Hematopoietic multipotent progenitor cell treated with erythropoietin and hydrocortisone succinate and interleukin-3 and kit ligand, for 8 days (in vitro differentiated cells): Measurements from ENCODE around the gene TGFB2.

Experiments
- DNase-seq: peaks from one replicate; pipeline ENCODE4 v3.0.0-alpha.2; 2015

The TGFB2 gene

DNA sequence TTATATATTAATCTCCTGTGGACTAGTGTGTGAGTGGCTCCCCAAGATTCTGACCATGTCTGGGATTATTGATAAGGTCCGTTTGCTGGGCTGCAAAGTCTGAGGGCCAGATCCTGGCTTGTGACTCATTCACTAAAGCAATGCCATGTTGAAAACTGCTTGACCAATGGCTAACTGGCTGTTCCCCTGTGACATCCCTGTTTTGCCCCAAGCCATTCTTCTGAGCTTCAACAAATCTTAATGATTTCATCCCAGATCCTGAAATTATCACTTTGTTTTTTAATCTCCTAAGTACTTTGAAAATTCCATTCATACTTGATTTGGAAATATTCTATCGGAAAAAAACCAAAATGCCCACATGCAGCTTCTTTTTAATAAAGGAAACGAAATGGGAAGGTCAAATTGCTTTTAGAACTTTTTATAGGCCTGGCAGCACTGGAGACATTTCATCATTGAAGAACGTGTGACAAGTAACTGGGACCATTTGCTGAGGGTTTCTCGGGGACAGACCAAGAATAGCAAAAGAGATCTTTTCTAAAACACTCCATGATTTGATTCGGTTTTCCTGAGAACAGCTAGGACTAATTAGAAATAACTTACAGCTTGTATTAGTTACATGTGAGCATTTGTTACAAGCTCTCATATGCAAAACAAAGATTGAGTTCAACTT lies 121.3 kb downstream of the TGFB2 start:
- DNase-seq, result no peak

DNA sequence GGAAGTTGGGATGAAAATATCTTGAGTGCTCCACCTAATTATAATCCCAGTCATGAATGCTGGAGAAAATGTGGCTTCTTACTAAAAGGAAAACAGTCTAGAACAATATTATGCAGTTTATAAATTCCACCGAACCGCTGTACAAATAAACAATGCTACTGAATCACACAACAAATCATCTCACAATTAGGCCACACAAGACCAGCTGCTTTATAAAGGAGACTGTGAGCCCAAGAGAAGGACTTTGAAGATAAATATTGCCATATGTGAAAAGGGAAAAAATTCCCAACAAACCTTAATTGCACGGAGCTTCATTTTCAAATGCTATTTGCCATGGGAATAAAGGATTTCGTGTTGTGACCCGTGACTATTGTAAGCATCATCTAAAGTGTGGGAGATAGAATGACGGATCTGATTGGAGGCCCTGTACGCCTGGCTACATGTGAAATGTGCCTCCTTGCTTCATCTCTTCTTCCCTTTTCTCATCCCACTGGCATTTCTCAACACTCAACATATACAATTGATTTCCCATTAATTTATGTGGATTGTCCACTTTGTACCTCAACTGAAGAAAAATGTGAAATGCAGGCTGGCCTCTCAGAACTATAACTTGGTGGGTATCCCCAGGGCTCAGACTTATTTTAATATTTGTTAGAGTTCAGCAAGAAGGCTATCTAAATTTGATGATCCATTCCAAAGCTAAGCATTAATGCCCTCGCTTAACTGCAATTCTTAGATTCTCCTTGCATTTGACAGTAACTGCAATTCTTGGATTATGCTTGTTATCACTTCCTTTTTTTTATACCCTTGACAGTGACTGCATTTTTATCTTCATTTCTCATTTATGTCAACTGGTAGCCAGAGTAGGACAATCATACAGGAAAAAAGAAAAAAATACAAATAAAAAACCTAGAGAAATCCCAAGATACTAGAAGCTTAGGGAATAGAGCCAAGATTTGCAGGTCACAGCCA lies 122.3 kb downstream of the TGFB2 start:
- no peak for DNase-seq

DNA sequence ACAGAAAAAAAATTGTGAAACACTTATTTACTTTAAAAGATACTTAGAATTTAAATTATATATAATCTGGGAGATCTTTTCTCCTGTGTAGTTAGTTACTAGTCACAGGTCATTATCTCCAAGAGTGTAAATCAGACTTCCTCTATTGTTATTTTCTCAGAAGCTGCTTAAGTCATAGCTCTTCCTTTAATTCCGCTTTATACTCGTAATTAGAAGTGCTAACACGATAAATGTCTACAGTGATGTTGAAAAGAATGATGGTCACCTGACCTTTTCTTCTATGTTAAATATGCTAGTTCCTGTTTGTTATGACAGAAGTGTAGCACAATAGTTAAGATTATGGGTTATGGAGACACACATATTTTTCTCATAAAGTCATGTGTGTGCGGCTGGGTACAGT lies 123.6 kb downstream of the TGFB2 start:
- no peak for DNase-seq

DNA sequence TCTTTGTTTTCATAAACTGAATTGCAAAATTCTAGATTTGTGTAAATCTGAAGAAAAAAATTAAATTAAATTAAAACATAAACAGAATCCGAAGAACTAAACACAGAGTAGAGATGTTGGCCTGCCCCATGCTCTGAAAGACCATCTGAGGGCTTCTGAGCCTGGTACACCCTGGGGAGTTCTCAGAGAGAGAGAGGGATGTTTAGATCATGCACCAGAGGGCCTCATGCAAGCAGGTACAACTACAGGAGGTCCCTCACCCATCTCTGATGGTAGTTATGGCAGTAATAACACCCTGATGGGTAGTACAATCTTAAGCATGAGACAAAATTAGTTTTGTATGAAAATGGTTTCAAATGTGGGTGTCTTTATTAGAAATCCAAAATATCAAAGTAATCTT lies 127.7 kb downstream of the TGFB2 start:
- no peak for DNase-seq

DNA sequence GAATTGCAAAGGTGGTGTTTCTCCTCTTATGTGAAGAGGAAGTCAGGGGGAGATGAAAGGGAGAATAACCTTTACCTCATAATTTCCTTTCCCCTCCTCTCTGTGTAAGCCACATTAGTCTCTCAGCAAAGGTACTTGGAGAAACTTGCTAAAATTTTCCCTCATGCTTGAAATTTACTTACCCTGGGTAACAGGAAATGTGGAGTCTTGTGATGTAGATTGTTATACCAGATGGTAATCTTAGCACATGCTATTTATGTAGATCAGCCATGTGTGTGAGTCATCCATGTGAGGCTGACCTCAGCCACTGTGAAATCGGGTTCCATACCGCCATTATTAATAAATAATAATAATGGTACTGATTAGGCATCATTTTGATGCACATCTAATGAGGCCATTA lies 128.4 kb downstream of the TGFB2 start:
- DNase-seq, result no peak

DNA sequence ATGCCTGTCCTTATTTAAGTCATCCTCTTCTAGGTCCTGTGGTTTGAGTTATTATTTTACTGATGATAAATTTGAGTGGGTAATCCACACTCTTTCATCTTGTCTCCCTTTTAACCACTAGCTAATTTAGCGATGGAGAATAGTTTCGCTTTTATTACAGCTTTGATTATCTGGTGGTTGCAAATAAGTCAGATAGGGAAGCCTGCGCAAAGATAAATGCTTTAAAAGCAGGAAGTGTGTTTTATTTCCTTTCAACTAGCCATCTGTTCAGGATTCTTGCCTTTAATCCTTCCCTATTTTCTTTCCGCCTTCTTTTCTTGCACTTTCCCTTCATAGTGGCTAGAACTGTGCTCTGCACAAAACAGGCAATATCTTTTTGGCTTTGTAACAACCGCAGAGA lies 129.0 kb downstream of the TGFB2 start:
- DNase-seq, result no peak

DNA sequence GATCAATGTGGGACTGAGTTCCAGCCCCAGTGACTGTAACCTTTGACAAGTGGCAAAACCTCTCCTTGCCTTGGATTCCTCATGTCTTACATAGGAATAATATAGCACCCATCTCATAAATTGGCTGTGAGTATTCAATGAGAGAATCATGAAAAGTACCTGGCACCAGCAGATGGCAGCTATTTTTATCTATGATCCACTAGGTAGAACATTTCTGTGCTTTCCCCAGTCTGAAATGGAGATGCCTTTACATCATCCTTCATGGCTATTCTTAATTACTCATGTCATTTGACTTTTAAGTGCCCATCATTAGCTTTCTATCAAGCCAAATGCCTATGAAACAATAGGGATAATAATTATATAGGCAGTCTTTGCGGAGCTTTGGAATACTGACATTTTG lies 130.1 kb downstream of the TGFB2 start:
- DNase-seq, result no peak

DNA sequence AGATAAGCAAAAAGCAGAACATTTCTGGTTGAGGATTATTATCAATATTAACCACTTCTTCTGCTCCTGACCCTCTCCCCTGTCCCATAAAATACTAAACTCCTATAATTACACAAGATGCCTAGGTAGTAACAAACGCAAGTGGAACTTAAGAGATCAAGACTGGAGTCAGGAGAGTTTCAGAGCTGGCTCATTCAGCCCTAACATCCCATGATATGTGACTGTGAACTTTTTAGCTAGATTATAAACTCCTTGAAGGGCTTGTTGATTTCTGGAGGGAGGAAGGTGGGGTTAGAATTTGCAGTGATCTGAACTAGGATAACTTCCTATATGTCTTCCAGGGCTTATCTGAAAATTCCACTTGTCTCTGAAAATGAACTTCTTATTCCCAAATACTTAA lies 130.6 kb downstream of the TGFB2 start:
- no peak for DNase-seq

DNA sequence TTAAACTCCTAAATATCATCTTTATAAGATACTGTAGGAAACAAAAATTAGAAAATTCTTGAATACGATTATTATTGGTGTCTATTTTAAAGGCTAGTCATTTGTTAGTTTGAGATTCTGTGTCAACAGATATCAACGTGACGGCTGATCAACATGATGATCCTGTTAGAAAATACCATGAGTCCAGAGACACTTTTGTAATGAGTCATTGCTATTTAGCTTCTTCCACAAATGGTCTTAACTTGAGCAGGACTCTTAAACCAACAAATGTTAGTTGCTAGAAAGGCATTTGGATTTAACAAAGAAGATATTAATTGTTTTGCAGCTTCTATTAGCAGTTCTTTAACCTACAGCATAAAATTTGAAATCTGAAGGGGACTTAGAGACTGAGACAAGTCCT lies 131.2 kb downstream of the TGFB2 start:
- no peak for DNase-seq

DNA sequence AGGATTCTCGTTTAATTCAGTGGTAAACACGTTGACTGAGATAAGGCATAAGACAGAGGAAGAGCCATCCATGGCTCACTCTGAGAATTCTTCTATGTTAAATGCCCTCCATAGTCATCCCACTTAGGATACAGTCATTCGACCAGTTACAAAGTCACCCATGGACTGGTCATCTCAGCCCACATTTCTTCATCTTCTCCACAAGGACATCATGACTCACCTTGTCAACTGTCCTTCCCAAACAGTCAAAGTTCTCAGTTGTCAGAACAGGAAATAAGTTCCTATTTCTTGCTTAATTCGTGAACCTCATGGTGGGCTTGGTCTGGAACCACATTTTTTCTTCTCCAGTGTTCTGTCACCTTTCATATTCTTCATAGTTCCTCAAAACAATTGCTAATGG lies 133.2 kb downstream of the TGFB2 start:
- no peak for DNase-seq

DNA sequence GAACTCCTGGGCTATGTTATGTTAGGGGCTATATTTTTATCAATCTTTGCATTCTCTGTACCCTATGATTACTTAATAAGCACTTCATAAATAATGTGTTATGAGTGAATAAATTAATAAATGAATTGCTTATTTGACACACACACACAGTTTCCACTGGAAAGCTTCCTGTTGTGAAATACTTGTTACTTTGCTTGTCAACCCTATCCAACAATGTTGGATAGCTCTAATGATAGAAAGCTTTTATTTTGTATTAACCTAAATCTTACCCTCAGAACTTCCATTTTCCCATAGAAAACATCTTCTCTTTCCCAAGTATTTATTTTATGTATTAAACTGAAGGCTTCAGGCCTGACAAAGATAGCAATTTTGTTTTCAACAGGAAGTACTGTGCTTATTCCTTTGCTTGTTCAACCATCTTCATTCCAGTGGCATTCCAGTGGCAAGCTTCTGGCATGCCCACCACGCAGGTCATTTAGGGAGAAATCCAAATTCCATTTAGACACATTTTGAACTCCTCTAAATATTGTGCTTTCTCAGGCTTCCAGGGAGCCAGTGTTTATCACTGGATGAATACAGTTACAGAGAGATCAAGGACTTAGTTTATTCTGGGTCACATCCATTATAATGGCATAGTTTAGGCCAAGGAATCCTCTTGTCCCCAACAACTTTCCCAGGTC lies 134.4 kb downstream of the TGFB2 start:
- DNase-seq, result no peak

DNA sequence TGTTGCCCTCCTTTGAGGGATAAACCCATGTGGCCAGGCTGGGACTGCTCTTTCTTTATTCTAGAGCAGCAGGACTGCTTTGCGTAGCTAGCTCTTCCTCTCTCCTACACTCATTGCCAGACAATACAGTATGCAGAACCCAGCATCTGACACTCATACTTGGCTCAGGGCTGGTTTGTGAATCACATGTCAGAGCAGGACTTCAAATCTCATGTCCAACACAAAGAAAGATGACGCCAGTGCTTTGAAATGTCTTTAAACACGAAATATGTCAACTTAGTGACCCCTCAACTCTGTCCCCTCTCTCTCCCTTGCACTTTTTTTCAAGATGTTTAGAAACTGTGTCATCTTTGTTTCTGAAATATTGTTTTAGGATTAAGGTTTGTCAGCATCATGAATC lies 135.0 kb downstream of the TGFB2 start:
- no peak for DNase-seq

DNA sequence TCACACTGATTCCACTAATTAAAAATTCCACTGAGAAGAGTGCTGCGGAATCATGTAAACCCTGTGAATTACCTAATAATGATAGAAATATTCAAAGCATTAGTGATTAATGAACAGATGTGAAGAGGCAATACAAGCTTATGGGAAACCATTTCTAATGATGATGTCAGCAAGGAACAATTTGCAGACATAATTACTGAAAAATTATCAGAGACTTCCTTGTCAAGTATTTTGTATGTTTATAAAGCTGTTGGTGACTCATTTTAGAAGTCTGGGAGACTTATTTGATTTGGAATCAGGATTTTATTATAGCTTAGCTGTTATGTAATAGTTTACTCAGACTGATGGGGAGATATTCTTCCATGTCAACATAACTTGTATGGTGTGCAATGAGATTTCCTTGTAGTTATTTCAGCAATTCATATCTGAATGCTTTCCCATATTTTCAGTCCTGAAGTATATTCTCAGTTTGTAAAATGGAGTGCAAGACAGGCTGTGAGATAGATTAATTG lies 135.5 kb downstream of the TGFB2 start:
- no peak for DNase-seq

DNA sequence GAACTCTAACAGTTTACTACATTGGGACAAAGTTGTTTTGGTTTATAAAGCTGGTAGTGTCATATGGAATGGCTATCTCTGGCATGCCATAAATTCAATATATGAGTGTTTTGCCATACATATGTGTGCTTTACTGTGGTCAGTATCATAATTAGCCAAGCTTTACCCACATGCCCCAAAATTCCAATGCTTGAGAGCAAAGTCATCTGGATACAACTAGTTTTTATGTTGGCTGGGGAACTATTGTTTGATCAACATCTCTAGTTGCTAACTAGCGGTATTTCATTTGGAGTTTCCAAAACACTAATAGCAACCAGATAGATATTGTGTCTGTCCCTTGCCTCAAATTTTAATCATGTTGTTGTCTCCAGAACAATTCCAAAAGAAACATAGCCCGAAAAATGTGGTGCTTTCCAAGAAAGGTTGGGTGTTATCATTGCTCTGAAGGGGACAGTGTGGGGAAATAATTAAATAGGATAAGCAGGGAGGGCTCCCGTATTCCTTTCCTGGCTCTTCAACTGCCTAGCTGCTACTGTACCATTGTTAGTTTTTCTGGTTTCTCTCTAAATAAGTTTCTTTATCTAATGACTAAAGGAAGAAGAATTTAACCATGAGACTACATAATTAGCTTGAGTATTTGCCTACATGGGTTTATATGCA lies 136.1 kb downstream of the TGFB2 start:
- DNase-seq, result no peak

DNA sequence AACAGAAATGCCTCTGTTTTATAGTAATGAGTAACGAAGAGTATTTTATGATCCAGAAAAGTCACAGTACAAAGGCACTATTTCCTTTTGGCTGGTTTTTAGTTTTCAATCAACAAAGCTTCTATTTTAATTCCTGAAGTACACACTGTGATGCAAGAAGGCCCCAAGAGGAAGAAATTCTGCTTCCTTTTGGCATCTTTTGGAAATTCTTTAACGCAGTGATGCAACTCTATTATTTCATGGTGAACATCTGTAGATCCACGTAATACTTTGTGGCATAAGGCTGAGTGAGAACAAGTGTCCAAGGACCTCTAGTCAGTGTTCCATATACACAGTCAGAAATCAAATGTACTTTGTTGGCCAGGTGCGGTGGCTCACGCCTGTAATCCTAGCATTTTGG lies 137.5 kb downstream of the TGFB2 start:
- DNase-seq, result no peak

DNA sequence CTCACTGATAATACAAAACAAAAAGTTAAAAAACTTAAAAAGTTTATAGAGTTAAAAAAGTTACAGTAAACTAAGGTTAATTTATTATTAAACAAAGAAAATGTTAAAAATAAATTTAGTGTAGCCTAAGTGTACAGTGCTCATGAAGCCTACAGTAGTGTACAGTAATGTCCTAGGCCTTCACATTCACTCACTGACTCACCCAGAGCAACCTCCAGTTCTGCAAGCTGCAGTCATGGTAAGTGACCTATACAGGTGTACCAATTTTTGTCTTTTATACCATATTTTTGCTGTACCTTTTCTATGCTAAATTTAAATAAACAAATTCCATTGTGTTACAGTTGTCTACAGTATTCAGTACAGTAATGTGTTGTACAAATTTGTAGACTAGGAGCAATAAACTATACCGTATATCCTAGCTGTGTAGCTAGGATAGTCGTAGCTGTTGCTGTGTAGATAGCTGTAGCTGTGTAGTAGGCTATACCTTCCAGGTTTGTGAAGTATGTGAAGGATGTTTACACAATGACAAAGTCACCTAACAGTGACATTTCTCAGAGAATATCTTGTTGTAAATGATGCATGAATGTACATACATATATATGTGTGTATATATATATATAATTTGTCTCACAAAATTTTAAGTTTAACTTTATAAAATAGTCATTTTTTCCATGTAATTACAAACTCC lies 140.2 kb downstream of the TGFB2 start:
- DNase-seq, result no peak

DNA sequence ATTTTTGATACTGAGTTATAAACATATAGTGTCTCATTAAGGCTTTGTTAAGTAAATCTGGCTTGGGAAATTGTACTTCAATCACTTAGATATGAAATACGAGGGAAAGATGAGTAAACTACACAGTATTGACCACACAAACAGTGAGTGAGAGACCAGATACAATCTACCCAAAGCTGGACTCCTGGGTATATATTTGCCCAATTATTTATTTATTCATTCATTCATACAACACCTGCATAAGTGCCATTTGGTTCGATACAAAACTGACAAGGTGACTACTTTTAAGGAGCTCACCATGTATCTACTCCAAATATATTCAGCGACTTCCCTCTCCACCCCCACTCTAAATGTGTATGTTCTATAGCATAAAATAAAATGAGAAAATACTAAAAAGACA lies 143.4 kb downstream of the TGFB2 start:
- DNase-seq, result no peak

DNA sequence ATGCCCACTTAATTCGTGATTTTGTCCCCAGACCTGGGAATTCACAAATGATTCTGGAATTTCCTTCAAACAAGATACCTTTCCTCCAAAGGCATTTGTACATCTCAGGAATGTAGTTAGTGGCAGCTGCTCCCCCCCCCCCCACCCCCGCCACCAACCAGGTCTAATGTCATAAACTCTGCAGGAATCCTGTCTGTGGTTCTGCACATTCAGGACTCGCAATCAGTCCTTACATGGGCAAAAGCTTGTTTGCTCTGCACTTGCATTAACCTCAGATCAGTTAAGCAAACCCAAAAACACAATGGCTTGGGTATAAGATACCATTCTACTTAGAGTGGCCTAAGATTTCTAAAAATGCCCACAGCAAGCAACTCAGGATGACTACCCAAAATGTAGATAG lies 143.8 kb downstream of the TGFB2 start:
- no peak for DNase-seq

DNA sequence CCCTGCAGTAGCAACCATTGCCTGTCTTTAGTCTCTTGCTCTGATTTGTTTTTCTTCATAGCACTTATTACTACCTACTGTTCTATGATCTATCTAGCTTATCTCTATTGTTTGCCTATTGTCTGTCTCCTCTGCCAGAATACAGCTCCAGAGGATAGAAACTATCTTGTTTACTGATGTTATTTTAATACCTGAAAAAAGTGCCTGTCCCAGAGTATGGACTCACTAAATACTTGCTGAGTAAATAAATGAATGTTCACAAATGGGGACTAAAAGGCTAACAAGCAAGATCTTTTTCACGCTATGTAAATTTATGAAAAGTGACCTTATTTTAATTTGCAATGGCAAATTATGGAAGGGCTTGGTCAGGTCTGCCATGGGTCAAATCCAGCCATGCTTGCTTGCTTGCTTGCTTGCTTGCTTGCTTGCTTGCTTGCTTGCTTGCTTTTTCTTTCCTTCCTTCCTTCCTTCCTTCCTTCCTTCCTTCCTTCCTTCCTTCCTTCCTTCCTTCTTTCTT lies 145.3 kb downstream of the TGFB2 start:
- DNase-seq, result no peak

DNA sequence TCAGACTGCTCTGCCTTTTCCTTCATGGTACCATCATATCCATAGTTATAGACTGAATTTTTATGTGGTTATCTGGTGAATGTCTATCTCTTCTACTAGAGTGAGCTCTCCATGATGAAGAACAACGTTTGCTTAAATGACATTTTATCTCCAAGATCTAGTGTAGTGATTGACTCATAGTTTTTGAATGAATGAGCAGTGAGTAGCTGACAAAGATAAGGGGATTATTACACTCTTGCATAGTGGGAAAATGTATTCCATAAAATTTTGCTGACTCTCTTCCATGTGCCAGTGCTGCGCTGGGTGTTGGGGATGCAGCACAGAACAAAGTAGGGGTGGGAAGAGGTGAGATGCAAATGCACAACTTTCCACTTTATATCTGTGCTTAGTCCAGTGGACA lies 147.7 kb downstream of the TGFB2 start:
- no peak for DNase-seq

DNA sequence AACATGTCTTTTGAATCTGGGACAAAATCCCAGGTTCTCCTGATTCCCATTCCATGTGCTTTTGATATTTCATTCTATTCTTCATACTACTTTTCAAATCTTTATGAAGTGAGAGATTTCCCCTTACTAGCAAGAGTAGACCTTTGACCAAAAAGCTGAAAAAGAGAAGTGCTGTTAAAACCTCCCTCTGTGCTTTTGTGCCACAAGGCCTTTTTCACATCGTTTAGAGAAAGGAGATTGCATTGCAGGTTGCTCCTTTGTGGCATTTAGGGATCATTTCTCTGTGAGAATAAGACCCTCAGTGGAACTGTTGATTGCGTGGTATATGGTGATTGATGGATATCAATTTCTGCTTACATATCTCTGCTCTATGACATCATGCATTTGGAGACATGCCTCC lies 148.8 kb downstream of the TGFB2 start:
- DNase-seq, result no peak
